Activated naive CD4-positive, alpha-beta T cell treated with Interleukin-2 at 50 U/mL for 16 hours (primary cell): Measurements from ENCODE around the gene ZNF831.
A peak's percentile ranks its signal among the peaks of the same experiment; 100 is the strongest.

ENCODE experiments used
- DNase-seq: peaks from one replicate; pipeline ENCODE4 v3.0.0-alpha.2; 2020

ZNF831 gene

GRCh38 chr20:59182401-59183044 is 18.9 kb downstream of the ZNF831 start:
- DNase-seq: no peak

GRCh38 chr20:59183751-59184150 is 20.1 kb downstream of the ZNF831 start:
- no peak for DNase-seq

GRCh38 chr20:59184880-59185447 is 21.3 kb downstream of the ZNF831 start:
- no peak for DNase-seq

- no peak for DNase-seq
Measured at GRCh38 chr20:59185809-59186208, 22.2 kb downstream of the ZNF831 start.

GRCh38 chr20:59190466-59190865 is 26.8 kb downstream of the ZNF831 start:
- DNase-seq: no peak

- DNase-seq: no peak
Measured at GRCh38 chr20:59191036-59191755, 27.6 kb downstream of the ZNF831 start.

GRCh38 chr20:59191756-59192532 is 28.3 kb downstream of the ZNF831 start:
- DNase-seq: no peak

GRCh38 chr20:59192533-59192896 is 28.9 kb downstream of the ZNF831 start:
- DNase-seq: no peak

- DNase-seq: no peak
Measured at GRCh38 chr20:59193325-59193724, 29.7 kb downstream of the ZNF831 start.

GRCh38 chr20:59194023-59194935 is 30.7 kb downstream of the ZNF831 start:
- no peak for DNase-seq

GRCh38 chr20:59195316-59195993 is 31.8 kb downstream of the ZNF831 start:
- DNase-seq: no peak

- no peak for DNase-seq
Measured at GRCh38 chr20:59204165-59204894, 40.7 kb downstream of the ZNF831 start.

GRCh38 chr20:59205044-59205443 is 41.4 kb downstream of the ZNF831 start:
- DNase-seq: no peak

GRCh38 chr20:59207235-59207634 is 43.6 kb downstream of the ZNF831 start:
- DNase-seq: no peak

GRCh38 chr20:59207742-59208357 is 44.2 kb downstream of the ZNF831 start:
- peak; percentile 83 for DNase-seq

GRCh38 chr20:59210186-59210585 is 46.6 kb downstream of the ZNF831 start:
- DNase-seq: no peak

- no peak for DNase-seq
Measured at GRCh38 chr20:59211208-59211765, 47.7 kb downstream of the ZNF831 start.

GRCh38 chr20:59214073-59214472 is 50.5 kb downstream of the ZNF831 start:
- no peak for DNase-seq

GRCh38 chr20:59214606-59215547 is 51.3 kb downstream of the ZNF831 start:
- no peak for DNase-seq
